B cell (primary cell): ENCODE measurements around the gene FGF18. TPM values are rescaled to one million over a fixed set of nuclear protein-coding genes. Genes with fewer than 3 reads are reported as not detected.
A peak's percentile ranks its signal among the peaks of the same experiment; 100 is the strongest.

Experiments used
- ATAC-seq: fragments of 200-7000 bp; cut with Tn5 transposase; one replicate; pipeline ENCODE4 v1.10.0; 2021; ENCODE audit warnings: low read depth, mild to moderate bottlenecking, moderate number of reproducible peaks, moderate library complexity
- CTCF ChIA-PET: fragments of 350-600 bp; sonication (Branson Sonifier 250); formaldehyde crosslinking; loops from one replicate; lab custom pipeline; 2021; ENCODE audit warnings: antibody characterized with exemption, inconsistent platforms; lab: Charles Lee
- POLR2A ChIA-PET: fragments of 350-600 bp; sonication (Branson Sonifier 250); formaldehyde crosslinking; loops from one replicate; lab custom pipeline; 2021; ENCODE audit warnings: antibody characterized with exemption; lab: Charles Lee
- DNase-seq: peaks from one replicate; pipeline ENCODE4 v3.0.0; 2013
- H2AFZ ChIP-seq: 2 replicates; pipeline ENCODE4 v1.6.1; 2012; ENCODE audit warnings: mild to moderate bottlenecking, low read depth, low read length; ENCODE audit not compliant: insufficient read depth, poor library complexity, severe bottlenecking
- H3K27ac ChIP-seq, 2 donors: 1 replicate in 1 of 2; 2 replicates in 1 of 2; pipeline ENCODE4 v1.5.1; 2012 to 2013; ENCODE audit warnings: low read length in 2 of 2, mild to moderate bottlenecking in 2 of 2, moderate library complexity in 1 of 2
- H3K27me3 ChIP-seq, 4 experiments: fragments of 200-600 bp in 1 of 4; sonication (generic) in 1 of 4; replicated peaks in 1 of 4; 1 replicate in 2 of 4; 2 replicates in 2 of 4; pipeline versions ENCODE4 v1.6.1 to v1.7.0; 2013 to 2016; ENCODE audit warnings: low read length in 3 of 4, mild to moderate bottlenecking in 2 of 4, mixed read lengths in 1 of 4, moderate library complexity in 1 of 4; ENCODE audit not compliant: insufficient read depth in 4 of 4, control insufficient read depth in 3 of 4; ENCODE audit errors: control extremely low read depth in 1 of 4
- H3K36me3 ChIP-seq, 2 experiments: replicated peaks in 1 of 2; 1 replicate in 1 of 2; 2 replicates in 1 of 2; pipeline versions ENCODE4 v1.6.1 to v1.7.1; 2013; ENCODE audit warnings: low read length in 1 of 2; ENCODE audit not compliant: insufficient read depth in 2 of 2, control insufficient read depth in 1 of 2; ENCODE audit errors: control extremely low read depth in 1 of 2, extremely low read depth in 1 of 2
- H3K4me1 ChIP-seq, 2 donors: fragments of 200-600 bp in 1 of 2; sonication (generic) in 1 of 2; 1 replicate in 1 of 2; 2 replicates in 1 of 2; pipeline versions ENCODE4 v1.5.1 to v1.6.1; 2013 to 2017; ENCODE audit warnings: low read length in 2 of 2; ENCODE audit not compliant: control insufficient read depth in 2 of 2, insufficient read depth in 2 of 2
- H3K4me2 ChIP-seq: replicated peaks from 2 replicates; pipeline ENCODE3; 2012; ENCODE audit warnings: mild to moderate bottlenecking, low read depth, low read length; ENCODE audit not compliant: poor library complexity, severe bottlenecking
- H3K4me3 ChIP-seq, 5 experiments: fragments of 200-600 bp in 1 of 5; sonication (generic) in 1 of 5; 1 replicate in 3 of 5; 2 replicates in 2 of 5; pipeline versions ENCODE4 v1.5.1 to v1.7.0; 2011 to 2016; ENCODE audit warnings: low read length in 4 of 5, mild to moderate bottlenecking in 4 of 5, low read depth in 2 of 5, control low read depth in 1 of 5, moderate library complexity in 1 of 5; ENCODE audit not compliant: insufficient read depth in 1 of 5; ENCODE audit errors: control extremely low read depth in 1 of 5, extremely low read depth in 1 of 5
- H3K79me2 ChIP-seq: fragments of 200-600 bp; sonication (generic); one replicate; pipeline ENCODE4 v1.6.0; 2016; ENCODE audit warnings: low read length; ENCODE audit not compliant: control insufficient read depth, insufficient read depth
- H3K9ac ChIP-seq: fragments of 200-600 bp; sonication (generic); 2 replicates; pipeline ENCODE4 v1.6.1; 2017; ENCODE audit warnings: mild to moderate bottlenecking, low read length, moderate library complexity
- H3K9me3 ChIP-seq, 3 donors: one replicate each; pipeline versions ENCODE4 v1.6.1 to v1.7.1; 2013; ENCODE audit warnings: low read length in 2 of 3; ENCODE audit not compliant: control insufficient read depth in 2 of 3, insufficient read depth in 1 of 3; ENCODE audit errors: control extremely low read depth in 1 of 3
- H4K20me1 ChIP-seq: 2 replicates; pipeline ENCODE4 v1.6.0; 2012; ENCODE audit warnings: mild to moderate bottlenecking, low read length; ENCODE audit not compliant: insufficient read depth, control insufficient read depth, poor library complexity, severe bottlenecking
- H3K27ac Mint-ChIP-seq: one replicate; pipeline ENCODE4 v1.8.0; 2021; ENCODE audit warnings: mixed read lengths
- H3K27me3 Mint-ChIP-seq: one replicate; pipeline ENCODE4 v1.8.0; 2021; ENCODE audit warnings: mixed read lengths
- H3K4me1 Mint-ChIP-seq: one replicate; pipeline ENCODE4 v1.8.0; 2021; ENCODE audit warnings: mixed read lengths
- H3K4me3 Mint-ChIP-seq: one replicate; pipeline ENCODE4 v1.8.0; 2021; ENCODE audit warnings: mixed read lengths
- H3K9me3 Mint-ChIP-seq: one replicate; pipeline ENCODE4 v1.8.0; 2022; ENCODE audit warnings: mixed read lengths; ENCODE audit not compliant: insufficient read depth
- EZH2 ChIP-seq: IDR thresholded peaks from 2 replicates; pipeline ENCODE4 v1.6.1; 2012; ENCODE audit warnings: borderline replicate concordance, low read depth, mild to moderate bottlenecking, moderate library complexity, low read length; ENCODE audit not compliant: insufficient read depth, poor library complexity, severe bottlenecking
- WGBS: methylation state at CpG from one replicate; pipeline ENCODE4 v1.1.5; 2013; ENCODE audit warnings: missing lambda C conversion rate; ENCODE audit not compliant: insufficient coverage; 5-methylcytosine and 5-hydroxymethylcytosine counted together
- intact Hi-C: fragments of 100-400 bp; cut with micrococcal nuclease; formaldehyde crosslinking; loops from one replicate; pipeline ENCODE4 v1.10.0; 2022
- polyA plus RNA-seq: library from polyadenylated mRNA; depleted of rRNA; stranded (reverse); fragments of >200 nt; gene quantifications from 2 replicates; pipeline ENCODE4 v1.2.3, GENCODE V29; 2012
- total RNA-seq, 2 donors: library from RNA; stranded (reverse); fragments of 120-200 nt in 1 of 2; gene quantifications; 1 replicate in 1 of 2; 2 replicates in 1 of 2; pipeline versions ENCODE4 v1.2.3 to v1.2.4, GENCODE V29; 2013 to 2022
- TF ChIP-seq, protein P1 (sequence below): fragments of 200-600 bp; IDR thresholded peaks from one replicate; pipeline ENCODE4 v1.8.0; 2022; ENCODE audit warnings: antibody characterized with exemption, mild to moderate bottlenecking

Gene FGF18
- total and polyA plus RNA-seq, 2 donors (not counting 1 experiment from before 2014, with no cell fraction given) = 0.06 to 0.15 TPM

DNA sequence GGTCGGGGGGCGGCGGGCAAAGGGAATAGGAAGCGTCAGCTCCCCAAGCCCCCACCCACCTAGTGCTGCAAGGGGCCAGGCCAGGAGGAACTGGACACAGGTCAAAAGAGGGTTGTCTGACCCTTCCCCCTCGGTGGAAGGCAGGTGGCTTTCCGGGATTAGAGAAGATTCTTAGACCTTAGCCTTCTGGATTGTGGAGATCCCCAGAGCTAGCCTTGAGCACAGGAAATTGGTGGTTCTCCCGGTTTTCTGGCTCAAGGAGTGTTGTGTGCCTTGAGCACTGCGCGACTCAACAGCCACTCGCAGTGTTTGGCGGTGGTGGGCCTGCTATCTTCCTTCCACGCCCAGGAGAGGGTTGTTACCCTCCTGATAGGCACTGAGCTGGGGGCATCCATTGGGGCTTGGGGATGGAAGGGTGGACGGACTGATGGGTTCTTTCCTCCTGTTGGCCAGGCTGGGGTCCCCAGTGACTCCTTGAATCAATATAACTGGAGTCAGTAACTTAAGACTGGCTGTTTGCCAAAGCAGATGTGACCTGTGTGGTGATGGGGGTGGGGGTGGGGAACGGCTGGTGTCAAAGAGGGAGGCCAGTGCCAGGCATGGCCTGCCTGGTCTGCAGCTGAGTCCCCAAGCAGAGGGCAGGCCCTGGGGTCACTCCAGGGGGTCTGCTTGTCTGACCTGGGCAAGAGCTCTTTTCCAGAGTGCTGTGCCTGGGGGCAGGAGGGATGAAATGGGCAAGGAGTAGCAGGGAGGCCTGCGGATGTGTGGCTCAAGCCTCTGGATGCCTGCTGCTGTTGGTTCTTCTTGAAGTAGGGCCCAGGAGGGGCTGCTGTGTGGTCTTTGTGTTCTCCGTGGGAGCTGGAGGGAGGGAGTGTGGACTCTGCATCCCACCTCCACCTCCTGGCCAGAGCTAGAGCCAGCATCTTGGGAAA is 2.1 kb downstream of the FGF18 start:
- POLR2A ChIA-PET = no interaction called here
- H3K4me1 Mint-ChIP-seq = peaks cover 12% of the 10 kb centered on the region
- intact Hi-C loops = no loop called here
- DNase-seq = no peak
- H3K36me3 ChIP-seq = no peaks in the 10 kb centered on the region
- no peak for ATAC-seq
- H3K27ac Mint-ChIP-seq = no peak overlapping the region
- WGBS = 78% methylated on average over 14 of the region's 16 CpGs
- peaks cover 25% of the 10 kb centered on the region for H3K27me3 Mint-ChIP-seq
- CTCF ChIA-PET = interaction anchor here (1.6 kb wide), 1 partner anchor 8 kb away, joined by 4 read pairs; no protein-coding TSS in a partner anchor
- H3K4me1 ChIP-seq = peaks cover 20 to 22% of the 10 kb centered on the region in 2 donors
- H3K27ac ChIP-seq = no peak overlapping the region
- no peaks in the 10 kb centered on the region for H3K9me3 Mint-ChIP-seq
- no peak overlapping the region for H2AFZ ChIP-seq
- H3K27me3 ChIP-seq = peaks cover 0 to 31% (median 8%) of the 10 kb centered on the region in 4 experiments
- peak overlapping the region; percentile 53 for H3K4me3 Mint-ChIP-seq
- no peak overlapping the region for H3K4me2 ChIP-seq
- H3K79me2 ChIP-seq = no peaks in the 10 kb centered on the region
- no peak overlapping the region for H3K4me3 ChIP-seq
- H3K9ac ChIP-seq = no peak overlapping the region
- TF ChIP-seq EZH2 = no peak
- TF ChIP-seq, protein P1, sequence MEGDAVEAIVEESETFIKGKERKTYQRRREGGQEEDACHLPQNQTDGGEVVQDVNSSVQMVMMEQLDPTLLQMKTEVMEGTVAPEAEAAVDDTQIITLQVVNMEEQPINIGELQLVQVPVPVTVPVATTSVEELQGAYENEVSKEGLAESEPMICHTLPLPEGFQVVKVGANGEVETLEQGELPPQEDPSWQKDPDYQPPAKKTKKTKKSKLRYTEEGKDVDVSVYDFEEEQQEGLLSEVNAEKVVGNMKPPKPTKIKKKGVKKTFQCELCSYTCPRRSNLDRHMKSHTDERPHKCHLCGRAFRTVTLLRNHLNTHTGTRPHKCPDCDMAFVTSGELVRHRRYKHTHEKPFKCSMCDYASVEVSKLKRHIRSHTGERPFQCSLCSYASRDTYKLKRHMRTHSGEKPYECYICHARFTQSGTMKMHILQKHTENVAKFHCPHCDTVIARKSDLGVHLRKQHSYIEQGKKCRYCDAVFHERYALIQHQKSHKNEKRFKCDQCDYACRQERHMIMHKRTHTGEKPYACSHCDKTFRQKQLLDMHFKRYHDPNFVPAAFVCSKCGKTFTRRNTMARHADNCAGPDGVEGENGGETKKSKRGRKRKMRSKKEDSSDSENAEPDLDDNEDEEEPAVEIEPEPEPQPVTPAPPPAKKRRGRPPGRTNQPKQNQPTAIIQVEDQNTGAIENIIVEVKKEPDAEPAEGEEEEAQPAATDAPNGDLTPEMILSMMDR = no peak
- H3K9me3 ChIP-seq = no peaks in the 10 kb centered on the region
- no peaks in the 10 kb centered on the region for H4K20me1 ChIP-seq

DNA sequence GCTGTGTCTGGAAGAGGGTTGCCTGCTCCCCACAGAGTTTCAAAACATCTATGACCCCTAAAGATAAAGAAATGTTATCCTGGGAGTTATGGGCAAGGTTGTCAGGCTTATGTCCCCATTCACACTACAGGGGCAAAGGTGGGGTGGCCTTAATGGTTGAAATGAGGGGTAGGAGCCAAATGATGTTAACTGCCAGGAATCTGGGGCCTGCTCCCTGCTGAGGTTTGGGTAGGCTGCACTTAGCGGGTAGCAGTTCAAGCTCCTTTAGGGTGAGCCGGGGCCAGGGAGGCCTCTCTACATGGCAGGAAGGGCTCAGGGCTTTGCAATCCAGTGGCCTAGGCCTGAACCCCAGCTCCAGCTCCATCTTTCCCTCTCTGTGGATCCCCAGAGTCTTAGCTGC is 3.0 kb downstream of the FGF18 start:
- ATAC-seq (no peak), DNase-seq (no peak)
- intact Hi-C loops = no loop called here
- H3K4me3 Mint-ChIP-seq = no peak overlapping the region
- Histone ChIP-seq H2AFZ (no peak overlapping the region), H3K4me2 (no peak overlapping the region), H4K20me1 (no peaks in the 10 kb centered on the region), H3K36me3 (no peaks in the 10 kb centered on the region), H3K79me2 (no peaks in the 10 kb centered on the region), H3K9me3 (no peaks in the 10 kb centered on the region), H3K9ac (no peak overlapping the region), H3K4me3 (no peak overlapping the region), H3K27ac (no peak overlapping the region), H3K4me1 (peaks cover 20 to 22% of the 10 kb centered on the region in 2 donors), H3K27me3 (peaks cover 0 to 31% (median 8%) of the 10 kb centered on the region in 4 experiments)
- peaks cover 12% of the 10 kb centered on the region for H3K4me1 Mint-ChIP-seq
- H3K9me3 Mint-ChIP-seq = no peaks in the 10 kb centered on the region
- WGBS = 100% methylated on average over 2 of the region's 2 CpGs
- H3K27me3 Mint-ChIP-seq = peaks cover 25% of the 10 kb centered on the region
- CTCF ChIA-PET = interaction anchor here (1.6 kb wide), 1 partner anchor 9 kb away, joined by 4 read pairs; no protein-coding TSS in a partner anchor
- TF ChIP-seq EZH2 = no peak
- TF ChIP-seq, protein P1 = no peak
- POLR2A ChIA-PET = interaction anchor here (0.6 kb wide), 1 partner anchor 22 kb away, joined by 3 read pairs; no protein-coding TSS in a partner anchor
- no peak overlapping the region for H3K27ac Mint-ChIP-seq
